Endothelial cell of umbilical vein (primary cell): Measurements from ENCODE around the gene TBC1D16. TPM values are rescaled to one million over a fixed set of nuclear protein-coding genes. Genes with fewer than 3 reads are reported as not detected.

Source experiments
- BruUV-seq: library from RNA; stranded (reverse); fragments of 400-500 nt; replicated peaks from 2 replicates; lab custom pipeline; 2021; lab: Mats Ljungman, UMichigan
- CTCF ChIA-PET: fragments of 300-600, 350-600 bp; sonication (Branson Sonifier 250); formaldehyde crosslinking; loops from one replicate; lab custom pipeline; 2021; ENCODE audit warnings: antibody characterized with exemption, inconsistent platforms; lab: Charles Lee
- POLR2A ChIA-PET: fragments of 300-600, 350-600 bp; sonication (Branson Sonifier 250); formaldehyde crosslinking; loops from one replicate; lab custom pipeline; 2021; ENCODE audit warnings: antibody characterized with exemption, inconsistent platforms; lab: Charles Lee
- DNase-seq: peaks from one replicate; pipeline ENCODE4 v3.0.0-alpha.2; 2011; ENCODE audit warnings: low read depth, low spot score
- FAIRE-seq: peaks from 2 replicates; lab custom pipeline; 2011; peaks lifted over from hg19 to GRCh38; lab: Jason Lieb, UNC
- H2AFZ ChIP-seq: 2 replicates; pipeline ENCODE4 v1.6.0; 2012; ENCODE audit warnings: low read depth, low read length, control low read depth, inconsistent platforms
- H3K27ac ChIP-seq: 2 replicates; pipeline ENCODE4 v1.5.1; 2011; ENCODE audit warnings: low read depth, mild to moderate bottlenecking, control low read depth, low read length, moderate library complexity; ENCODE audit not compliant: insufficient read depth
- H3K27me3 ChIP-seq, 2 experiments: 2 replicates each; pipeline versions ENCODE4 v1.6.0 to v1.6.1; 2011; ENCODE audit warnings: low read length in 2 of 2, mixed read lengths in 1 of 2; ENCODE audit not compliant: control insufficient read depth in 2 of 2, insufficient read depth in 2 of 2
- H3K36me3 ChIP-seq, 2 experiments: 2 replicates in 1 of 2; 3 replicates in 1 of 2; pipeline ENCODE4 v1.5.1; 2011; ENCODE audit warnings: low read length in 2 of 2, mild to moderate bottlenecking in 1 of 2, moderate library complexity in 1 of 2; ENCODE audit not compliant: control insufficient read depth in 2 of 2, insufficient read depth in 2 of 2; ENCODE audit errors: extremely low read depth in 1 of 2
- H3K4me1 ChIP-seq: 3 replicates; pipeline ENCODE4 v1.5.1; 2011; ENCODE audit warnings: mild to moderate bottlenecking, low read length; ENCODE audit not compliant: control insufficient read depth, insufficient read depth; ENCODE audit errors: extremely low read depth
- H3K4me2 ChIP-seq: 2 replicates; pipeline ENCODE4 v1.6.1; 2011; ENCODE audit warnings: low read length, control low read depth, mixed read lengths; ENCODE audit not compliant: insufficient read depth
- H3K4me3 ChIP-seq, 3 experiments: fragments of 200-600 bp in 1 of 3; sonication (generic), shearing (Covaris generic) in 1 of 3; replicated peaks in 1 of 3; 2 replicates each; pipeline ENCODE4 v1.5.1; 2011 to 2016; ENCODE audit warnings: control low read depth in 3 of 3, low read length in 3 of 3, mild to moderate bottlenecking in 2 of 3, inconsistent platforms in 1 of 3, low read depth in 1 of 3, moderate library complexity in 1 of 3; ENCODE audit not compliant: insufficient read depth in 1 of 3
- H3K79me2 ChIP-seq: 2 replicates; pipeline ENCODE4 v1.6.0; 2012; ENCODE audit warnings: low read length, inconsistent platforms; ENCODE audit not compliant: control insufficient read depth, insufficient read depth
- H3K9ac ChIP-seq: replicated peaks from 2 replicates; pipeline ENCODE3; 2011; ENCODE audit warnings: low read length, control low read depth; ENCODE audit not compliant: insufficient read depth; ENCODE audit errors: extremely low read depth
- H3K9me1 ChIP-seq: replicated peaks from 3 replicates; pipeline ENCODE4 v1.6.0; 2011; ENCODE audit warnings: mild to moderate bottlenecking, low read length; ENCODE audit not compliant: control insufficient read depth, insufficient read depth; ENCODE audit errors: extremely low read depth
- H3K9me3 ChIP-seq: replicated peaks from 2 replicates; pipeline ENCODE4 v1.5.1; 2012; ENCODE audit warnings: low read length, inconsistent platforms; ENCODE audit not compliant: control insufficient read depth, insufficient read depth
- H4K20me1 ChIP-seq: replicated peaks from 2 replicates; pipeline ENCODE3; 2011; ENCODE audit warnings: mild to moderate bottlenecking, low read length; ENCODE audit not compliant: control insufficient read depth, insufficient read depth; ENCODE audit errors: extremely low read depth
- EZH2 ChIP-seq: IDR thresholded peaks from 2 replicates; pipeline ENCODE4 v1.6.1; 2012; ENCODE audit warnings: borderline replicate concordance, low read depth, mild to moderate bottlenecking, moderate library complexity, low read length, inconsistent platforms; ENCODE audit not compliant: severe bottlenecking
- FOS ChIP-seq: IDR thresholded peaks from 2 replicates; pipeline ENCODE4 v1.6.1; 2011; ENCODE audit warnings: mild to moderate bottlenecking, low read length, moderate library complexity, borderline replicate concordance; ENCODE audit not compliant: insufficient read depth
- GATA2 ChIP-seq: IDR thresholded peaks from 2 replicates; pipeline ENCODE4 v1.7.0; 2011; ENCODE audit warnings: low read depth, mild to moderate bottlenecking, moderate library complexity, mixed read lengths, low read length; ENCODE audit not compliant: insufficient read length, insufficient read depth
- JUN ChIP-seq: IDR thresholded peaks from 2 replicates; pipeline ENCODE4 v1.6.1; 2011; ENCODE audit warnings: borderline replicate concordance, low read depth; ENCODE audit not compliant: insufficient read length, insufficient read depth
- MYC ChIP-seq: IDR thresholded peaks from one replicate; pipeline ENCODE4 v1.6.1; 2011; ENCODE audit warnings: mild to moderate bottlenecking, low read depth, low read length
- POLR2A ChIP-seq: IDR thresholded peaks from 2 replicates; pipeline ENCODE4 v1.6.1; 2012; ENCODE audit warnings: low read depth, mild to moderate bottlenecking, control low read depth, low read length
- POLR2AphosphoS5 ChIP-seq: IDR thresholded peaks from 2 replicates; pipeline ENCODE4 v1.6.1; 2012; ENCODE audit warnings: low read depth, mild to moderate bottlenecking, control low read depth, low read length, moderate library complexity; ENCODE audit not compliant: insufficient read depth
- dilution Hi-C: fragments of 300-500 bp; cut with MboI; formaldehyde crosslinking; loops from one replicate; pipeline ENCODE4 v1.15.0; 2019; ENCODE audit warnings: low sequenced_read_pairs; ENCODE audit not compliant: extremely low pct_ligation_motif_present
- intact Hi-C: fragments of 100-400 bp; cut with micrococcal nuclease; formaldehyde crosslinking; loops from one replicate; pipeline ENCODE4 v1.10.0; 2022
- polyA plus RNA-seq, 4 experiments: library from polyadenylated mRNA; depleted of rRNA in 3 of 4; stranded (reverse) in 3 of 4; unstranded in 1 of 4; fragments of >200 nt; gene quantifications; 2 replicates each; pipeline versions ENCODE4 v1.2.1 to v1.2.3, GENCODE V29; 2011 to 2012; ENCODE audit warnings: missing spikeins in 1 of 4
- total RNA-seq: library from RNA; stranded (reverse); gene quantifications from 2 replicates; pipeline ENCODE4 v1.2.3, GENCODE V29; 2021
- TF ChIP-seq, protein P1 (sequence below), 2 donors: IDR thresholded peaks; 1 replicate in 1 of 2; 2 replicates in 1 of 2; pipeline ENCODE4 v1.5.1; 2011; ENCODE audit warnings: low read length in 2 of 2, mild to moderate bottlenecking in 2 of 2, moderate library complexity in 2 of 2, control low read depth in 1 of 2, inconsistent platforms in 1 of 2, low read depth in 1 of 2; ENCODE audit not compliant: insufficient read depth in 1 of 2; ENCODE audit errors: extremely low read depth in 1 of 2
- TF ChIP-seq, protein P2 (sequence below): IDR thresholded peaks from 2 replicates; pipeline ENCODE4 v1.6.1; 2011; ENCODE audit not compliant: insufficient read depth, insufficient read length

Gene TBC1D16
- total and polyA plus RNA-seq, 2 donors (not counting 3 experiments of a cell fraction or from before 2014, with no cell fraction given): 12.9 to 48.6 TPM

GRCh38 chr17:79959042-79959441 is 76.6 kb downstream of the TBC1D16 start:
- no peak overlapping the region for H3K4me2 ChIP-seq
- no peak overlapping the region for H3K4me3 ChIP-seq
- ChIA-PET CTCF (interaction anchor here (0.5 kb wide), 1 partner anchor 33 kb away, joined by 3 read pairs; no protein-coding TSS in a partner anchor), POLR2A (no interaction called here)
- no peaks in the 10 kb centered on the region for H3K9me1 ChIP-seq
- no peaks in the 10 kb centered on the region for H4K20me1 ChIP-seq
- H2AFZ ChIP-seq: no peak overlapping the region
- H3K9me3 ChIP-seq: no peaks in the 10 kb centered on the region
- DNase-seq: no peak
- no peaks in the 10 kb centered on the region for H3K36me3 ChIP-seq
- no peaks in the 10 kb centered on the region for H3K27me3 ChIP-seq
- no peak overlapping the region for H3K9ac ChIP-seq
- peaks cover 9% of the 10 kb centered on the region for H3K4me1 ChIP-seq
- no TSS peak for BruUV-seq
- H3K27ac ChIP-seq: no peak overlapping the region
- TF ChIP-seq FOS (no peak), POLR2A (no peak), GATA2 (no peak), JUN (no peak), EZH2 (no peak), MYC (no peak), POLR2AphosphoS5 (no peak)
- TF ChIP-seq, protein P1, sequence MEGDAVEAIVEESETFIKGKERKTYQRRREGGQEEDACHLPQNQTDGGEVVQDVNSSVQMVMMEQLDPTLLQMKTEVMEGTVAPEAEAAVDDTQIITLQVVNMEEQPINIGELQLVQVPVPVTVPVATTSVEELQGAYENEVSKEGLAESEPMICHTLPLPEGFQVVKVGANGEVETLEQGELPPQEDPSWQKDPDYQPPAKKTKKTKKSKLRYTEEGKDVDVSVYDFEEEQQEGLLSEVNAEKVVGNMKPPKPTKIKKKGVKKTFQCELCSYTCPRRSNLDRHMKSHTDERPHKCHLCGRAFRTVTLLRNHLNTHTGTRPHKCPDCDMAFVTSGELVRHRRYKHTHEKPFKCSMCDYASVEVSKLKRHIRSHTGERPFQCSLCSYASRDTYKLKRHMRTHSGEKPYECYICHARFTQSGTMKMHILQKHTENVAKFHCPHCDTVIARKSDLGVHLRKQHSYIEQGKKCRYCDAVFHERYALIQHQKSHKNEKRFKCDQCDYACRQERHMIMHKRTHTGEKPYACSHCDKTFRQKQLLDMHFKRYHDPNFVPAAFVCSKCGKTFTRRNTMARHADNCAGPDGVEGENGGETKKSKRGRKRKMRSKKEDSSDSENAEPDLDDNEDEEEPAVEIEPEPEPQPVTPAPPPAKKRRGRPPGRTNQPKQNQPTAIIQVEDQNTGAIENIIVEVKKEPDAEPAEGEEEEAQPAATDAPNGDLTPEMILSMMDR (IDR thresholded peaks at IDR 0.05; ENCODE audit: extremely low read depth in 1 of 2, insufficient read depth in 1 of 2, low read depth in 1 of 2, low read length in 2 of 2): no peak
- TF ChIP-seq, protein P2, sequence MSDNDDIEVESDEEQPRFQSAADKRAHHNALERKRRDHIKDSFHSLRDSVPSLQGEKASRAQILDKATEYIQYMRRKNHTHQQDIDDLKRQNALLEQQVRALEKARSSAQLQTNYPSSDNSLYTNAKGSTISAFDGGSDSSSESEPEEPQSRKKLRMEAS: no peak
- dilution Hi-C loops: no loop called here
- no peak for FAIRE-seq
- H3K79me2 ChIP-seq: peaks cover 7% of the 10 kb centered on the region
- intact Hi-C loops: no loop called here
